ENCODE measurements around the gene ATXN2L. TPM values are rescaled to one million over a fixed set of nuclear protein-coding genes. Genes with fewer than 3 reads are reported as not detected.

ATXN2L gene
- total RNA-seq, 2 experiments from 2014 or later: 298 to 319 TPM

Small RNA genes within 50 kb of the gene (microRNA-seq; reads per million reads assigned to microRNA genes)
- not detected for gene MIR4721 (ENCODE audit: borderline replicate concordance)

Other genes with a start within 250 kb of the ATXN2L start
- gene SULT1A2, start 225.9 kb upstream of the ATXN2L start, total RNA-seq: under 1 TPM; 0.26 to 0.30 TPM
- gene SULT1A1, start 213.0 kb upstream of the ATXN2L start, total RNA-seq: 10 to 100 TPM; 12.1 to 13.9 TPM
- under 1 TPM in 1 of 2 experiments, not detected in 1; 0.37 TPM for gene NPIPB8, start 184.9 kb upstream of the ATXN2L start, total RNA-seq
- gene EIF3C, start 111.5 kb upstream of the ATXN2L start, total RNA-seq: 100 to 1,000 TPM; 877 to 952 TPM
- under 1 TPM; 0.83 to 0.91 TPM for gene NPIPB9, start 71.2 kb upstream of the ATXN2L start, total RNA-seq
- 100 to 1,000 TPM; 224 to 241 TPM for gene TUFM, start 23.3 kb downstream of the ATXN2L start, total RNA-seq
- 10 to 100 TPM; 34.8 to 49.4 TPM for gene SH2B1, start 40.8 kb downstream of the ATXN2L start, total RNA-seq
- 1 to 10 TPM; 2.8 to 3.4 TPM for gene ATP2A1, start 55.5 kb downstream of the ATXN2L start, total RNA-seq
- gene RABEP2, start 102.2 kb downstream of the ATXN2L start, total RNA-seq: 10 to 100 TPM in 1 of 2 experiments, 1 to 10 TPM in 1; 8.1 to 12.9 TPM
- gene CD19, start 109.0 kb downstream of the ATXN2L start, total RNA-seq: under 1 TPM; 0.74 to 0.80 TPM
- 10 to 100 TPM; 69.2 to 72.7 TPM for gene NFATC2IP, start 127.9 kb downstream of the ATXN2L start, total RNA-seq
- gene SPNS1, start 151.8 kb downstream of the ATXN2L start, total RNA-seq: 10 to 100 TPM; 12.7 to 14.2 TPM
- gene LAT, start 162.1 kb downstream of the ATXN2L start, total RNA-seq: 100 to 1,000 TPM; 200 to 234 TPM

Measured in activated CD4-positive, alpha-beta T cell treated with anti-CD3 and anti-CD28 coated beads for 36 hours (primary cell).